AG09319 (cell line): ENCODE data around the gene PHF5A.

Source experiments
- DNase-seq: peaks from one replicate; pipeline ENCODE4 v3.0.0-alpha.2; 2010; ENCODE audit warnings: low read depth; ENCODE audit errors: extremely low read depth
- TF ChIP-seq, protein P1 (sequence below): IDR thresholded peaks from 2 replicates; pipeline ENCODE4 v1.5.1; 2011; ENCODE audit warnings: low read depth, mild to moderate bottlenecking, inconsistent platforms, low read length, moderate library complexity

PHF5A gene, protein sequence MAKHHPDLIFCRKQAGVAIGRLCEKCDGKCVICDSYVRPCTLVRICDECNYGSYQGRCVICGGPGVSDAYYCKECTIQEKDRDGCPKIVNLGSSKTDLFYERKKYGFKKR

GRCh38 chr22:41468381-41469217 is at the start of gene PHF5A, which contains the start of gene ACO2:
Gene PHF5A (minus strand): TSS chr22:41468692. CDS start chr22:41468653, 39 bp downstream.
Gene ACO2 (plus strand): TSS chr22:41469117. CDS start chr22:41469147, 30 bp downstream.
- TF ChIP-seq, protein P1, sequence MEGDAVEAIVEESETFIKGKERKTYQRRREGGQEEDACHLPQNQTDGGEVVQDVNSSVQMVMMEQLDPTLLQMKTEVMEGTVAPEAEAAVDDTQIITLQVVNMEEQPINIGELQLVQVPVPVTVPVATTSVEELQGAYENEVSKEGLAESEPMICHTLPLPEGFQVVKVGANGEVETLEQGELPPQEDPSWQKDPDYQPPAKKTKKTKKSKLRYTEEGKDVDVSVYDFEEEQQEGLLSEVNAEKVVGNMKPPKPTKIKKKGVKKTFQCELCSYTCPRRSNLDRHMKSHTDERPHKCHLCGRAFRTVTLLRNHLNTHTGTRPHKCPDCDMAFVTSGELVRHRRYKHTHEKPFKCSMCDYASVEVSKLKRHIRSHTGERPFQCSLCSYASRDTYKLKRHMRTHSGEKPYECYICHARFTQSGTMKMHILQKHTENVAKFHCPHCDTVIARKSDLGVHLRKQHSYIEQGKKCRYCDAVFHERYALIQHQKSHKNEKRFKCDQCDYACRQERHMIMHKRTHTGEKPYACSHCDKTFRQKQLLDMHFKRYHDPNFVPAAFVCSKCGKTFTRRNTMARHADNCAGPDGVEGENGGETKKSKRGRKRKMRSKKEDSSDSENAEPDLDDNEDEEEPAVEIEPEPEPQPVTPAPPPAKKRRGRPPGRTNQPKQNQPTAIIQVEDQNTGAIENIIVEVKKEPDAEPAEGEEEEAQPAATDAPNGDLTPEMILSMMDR, result no peak
- DNase-seq, result peak; percentile 95

GRCh38 chr22:41518048-41518347 is 49.5 kb upstream of the PHF5A start:
- TF ChIP-seq, protein P1, result no peak
- no peak for DNase-seq

- no peak for DNase-seq
- TF ChIP-seq, protein P1, result peak; percentile 69
Observed at GRCh38 chr22:41517172-41518047, 48.9 kb upstream of the PHF5A start.

DNA sequence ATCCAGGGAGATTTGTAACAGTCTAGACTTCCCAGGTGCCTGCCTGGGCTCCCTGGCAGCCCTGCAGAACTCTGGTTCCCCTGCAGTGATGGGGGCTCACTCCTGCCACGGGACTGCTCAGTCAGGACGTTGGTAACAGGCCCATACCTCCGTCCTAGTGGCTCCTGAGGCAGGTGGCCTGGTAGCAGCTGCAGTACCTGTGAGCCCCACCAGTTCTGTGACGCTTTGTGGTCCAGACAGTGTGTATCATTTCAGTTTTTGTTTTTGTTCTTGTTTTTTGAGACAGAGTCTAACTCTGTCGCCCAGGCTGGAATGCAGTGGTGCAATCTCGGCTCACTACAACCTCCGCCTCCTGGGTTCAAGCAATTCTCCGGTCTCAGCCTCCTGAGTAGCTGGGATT is 48.0 kb upstream of the PHF5A start:
- DNase-seq, result no peak
- TF ChIP-seq, protein P1, result no peak

GRCh38 chr22:41513391-41513790 is 44.9 kb upstream of the PHF5A start:
- no peak for DNase-seq

GRCh38 chr22:41512421-41513194 is 44.1 kb upstream of the PHF5A start:
- TF ChIP-seq, protein P1, result no peak
- DNase-seq, result peak; percentile 23

More at GRCh38 chr22:41513391-41513790, 44.9 kb upstream of the PHF5A start:
- TF ChIP-seq, protein P1, result no peak
